COLO668 (cell line): ENCODE measurements around the gene SGCD.

Experiments
- DNase-seq: peaks from one replicate; lab custom pipeline; 2025; ENCODE audit not compliant: unreplicated experiment; lab: John Stamatoyannopoulos, UW

The SGCD gene

GRCh38 chr5:156399323-156399722 is 72.4 kb downstream of the SGCD start:
- no peak for DNase-seq

- no peak for DNase-seq
Observed at GRCh38 chr5:156400231-156400986, 73.4 kb downstream of the SGCD start.

DNA sequence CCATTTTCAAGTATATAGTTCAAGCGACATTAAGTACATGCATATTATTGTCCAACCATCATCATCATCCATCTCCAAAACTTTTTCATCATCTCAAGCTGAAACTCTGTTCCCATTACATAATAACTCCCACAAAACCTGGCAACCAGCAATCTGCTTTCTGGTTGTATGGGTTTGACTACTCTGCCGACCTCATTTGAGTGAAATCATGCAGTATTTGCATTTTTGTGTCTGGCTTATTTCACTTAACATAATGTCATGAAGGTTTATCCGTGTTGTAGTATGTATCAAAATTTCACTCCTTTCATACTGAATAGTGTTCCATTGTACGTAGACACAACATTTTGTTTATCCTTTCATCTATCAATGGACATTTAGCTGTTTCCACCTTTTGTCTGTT is 74.8 kb downstream of the SGCD start:
- DNase-seq, result no peak

GRCh38 chr5:156402387-156402921 is 75.5 kb downstream of the SGCD start:
- peak; percentile 69 for DNase-seq

- DNase-seq, result no peak
Observed at GRCh38 chr5:156405988-156406387, 79.0 kb downstream of the SGCD start.

- DNase-seq, result no peak
Observed at GRCh38 chr5:156407251-156407650, 80.3 kb downstream of the SGCD start.

DNA sequence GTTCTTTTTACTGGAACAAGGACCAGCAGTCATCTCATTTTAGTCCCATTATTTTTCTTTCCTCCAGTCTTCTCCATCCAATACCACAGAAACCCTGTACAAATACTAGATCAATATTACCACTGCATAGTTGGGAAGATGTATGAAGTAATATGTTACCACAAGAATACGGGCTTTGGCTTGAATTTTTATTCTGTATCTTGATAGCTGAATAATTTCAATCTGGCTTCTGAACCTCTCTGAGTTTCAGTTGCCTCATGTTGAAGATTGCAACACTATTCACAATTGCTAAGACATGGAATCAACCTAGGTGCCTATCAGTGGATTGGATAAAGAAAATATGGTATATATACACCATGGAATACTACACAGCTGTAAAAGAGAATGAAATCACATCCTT is 82.9 kb downstream of the SGCD start:
- no peak for DNase-seq

DNA sequence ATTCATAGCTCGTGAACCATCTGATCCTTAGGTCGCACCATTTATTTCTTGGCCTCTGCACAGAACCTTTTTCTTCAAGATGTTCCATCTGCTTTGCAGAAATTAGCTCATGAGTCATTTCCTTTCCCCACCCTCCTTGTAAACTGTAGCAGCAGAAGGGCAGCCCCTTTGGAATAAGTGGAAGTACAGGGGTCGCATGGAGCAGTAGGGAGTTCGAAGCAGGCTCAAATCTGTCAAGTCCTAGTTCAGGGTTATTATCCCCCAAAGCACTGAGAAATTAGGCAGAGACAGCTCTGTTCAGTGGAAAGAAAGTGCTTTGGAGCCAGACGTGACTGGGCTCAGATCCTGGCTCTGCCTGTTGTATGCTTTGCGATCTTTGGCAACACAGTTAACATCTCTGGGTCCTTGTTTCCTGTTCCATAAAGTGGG is 84.2 kb downstream of the SGCD start:
- DNase-seq, result no peak

- DNase-seq, result no peak
Observed at GRCh38 chr5:156411957-156412356, 85.0 kb downstream of the SGCD start.

DNA sequence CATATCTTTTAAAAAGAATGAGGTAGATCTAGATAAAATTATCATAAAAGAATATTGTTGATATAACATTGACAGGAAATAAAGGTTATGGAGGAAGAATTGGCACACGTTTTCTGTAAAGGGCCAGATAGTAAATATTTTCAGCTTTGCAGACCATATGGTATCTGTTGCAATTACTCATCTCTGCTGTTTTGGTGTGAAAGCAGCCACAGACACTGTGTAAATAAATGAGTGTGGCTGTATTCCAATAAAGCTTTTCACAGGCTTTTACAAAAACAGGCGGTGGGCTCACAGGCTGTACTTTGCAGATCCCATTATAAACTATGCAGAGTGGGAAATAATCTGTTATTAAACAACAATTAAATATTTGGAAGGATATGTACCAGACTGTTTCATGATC is 87.4 kb downstream of the SGCD start:
- DNase-seq, result no peak

GRCh38 chr5:156419661-156420060 is 92.7 kb downstream of the SGCD start:
- no peak for DNase-seq

DNA sequence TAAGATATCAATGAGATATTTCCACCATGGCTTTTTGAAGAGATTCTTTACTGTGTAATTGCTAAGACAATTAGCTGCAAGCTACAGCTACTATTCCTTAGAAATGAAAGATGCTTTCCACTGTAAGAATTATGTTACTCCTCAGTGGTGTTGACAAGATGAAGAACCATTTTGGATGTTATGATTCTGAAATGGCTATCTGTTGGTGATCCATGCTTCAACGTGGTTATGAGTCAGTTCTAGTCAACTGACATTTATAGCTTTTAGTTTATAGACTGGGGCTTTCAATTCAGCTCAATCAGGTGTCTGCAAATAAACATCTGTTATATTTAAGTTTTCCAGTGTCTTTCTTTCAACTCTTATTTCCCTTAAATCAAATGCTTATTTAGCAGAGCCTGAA is 93.7 kb downstream of the SGCD start:
- no peak for DNase-seq

GRCh38 chr5:156421798-156422197 is 94.8 kb downstream of the SGCD start:
- DNase-seq, result no peak

DNA sequence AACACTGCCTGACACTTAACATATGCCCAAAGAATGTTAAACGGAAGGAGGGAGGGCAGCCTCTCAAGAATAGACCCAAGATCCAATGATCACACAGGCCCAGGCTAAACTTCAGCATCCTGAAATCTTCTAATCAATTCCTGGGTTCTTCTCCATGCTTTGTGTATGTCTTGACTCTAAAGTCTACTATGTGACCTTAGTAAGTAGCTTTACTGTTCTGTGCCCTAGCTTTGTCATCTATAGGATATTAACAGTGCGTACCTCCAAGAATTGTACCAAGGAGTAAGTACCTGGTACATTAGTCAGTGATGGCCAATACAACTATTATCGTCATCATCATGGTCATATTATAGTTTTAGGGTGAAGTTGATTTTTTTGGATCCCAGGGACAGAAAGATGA is 96.6 kb downstream of the SGCD start:
- no peak for DNase-seq

DNA sequence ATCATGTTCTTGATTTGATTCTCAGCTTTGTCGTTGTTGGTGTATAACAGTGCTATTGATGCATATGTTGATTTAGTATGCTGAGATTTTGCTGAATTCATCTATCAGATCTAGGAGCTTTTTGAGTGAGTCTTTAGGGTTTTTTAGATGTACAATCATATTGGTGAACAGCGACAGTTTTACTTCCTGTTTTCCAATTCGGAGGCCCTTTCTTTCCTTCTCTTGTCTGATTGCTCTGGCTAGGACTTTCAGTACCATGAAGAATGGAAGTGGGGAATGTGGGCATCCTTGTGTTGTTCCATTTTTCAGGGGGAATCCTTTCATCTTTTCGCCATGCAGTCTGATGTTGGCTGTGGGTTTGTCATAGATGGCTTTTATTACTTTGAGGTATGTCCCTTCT is 100.4 kb downstream of the SGCD start:
- DNase-seq, result no peak

- no peak for DNase-seq
Observed at GRCh38 chr5:156431956-156432829, 105.2 kb downstream of the SGCD start.

DNA sequence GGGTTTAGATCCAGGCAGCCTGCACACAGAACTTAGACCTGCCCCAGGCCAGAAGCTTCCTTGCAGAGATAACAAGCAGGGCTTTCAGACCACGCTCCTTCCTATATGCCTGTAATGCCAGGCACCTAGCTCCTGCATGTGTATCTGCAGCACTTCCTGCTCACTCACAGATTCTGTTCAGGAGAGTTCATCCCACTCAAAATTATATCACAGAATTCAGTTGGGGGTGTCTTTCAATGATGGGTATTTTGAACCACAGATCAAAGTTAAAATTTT is 105.8 kb downstream of the SGCD start:
- no peak for DNase-seq

DNA sequence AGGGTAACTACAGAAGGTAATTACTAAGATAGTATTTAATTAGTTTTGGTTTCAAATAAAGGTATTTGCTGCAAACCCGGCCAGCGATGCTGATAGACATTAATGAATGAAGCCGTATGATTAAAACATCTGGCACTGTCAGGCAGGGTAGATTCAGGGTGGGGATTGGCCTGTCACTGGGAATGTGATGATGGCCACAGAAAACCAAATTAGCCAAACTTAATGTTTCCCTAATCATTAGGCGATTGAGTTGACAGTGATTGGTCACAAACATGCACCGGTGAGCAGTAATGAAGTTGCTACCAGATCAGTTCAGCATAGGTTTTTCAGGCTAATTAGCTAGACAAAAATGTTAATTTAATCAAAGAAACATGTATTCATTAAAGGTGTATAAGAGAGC is 107.5 kb downstream of the SGCD start:
- no peak for DNase-seq

- DNase-seq, result no peak
Observed at GRCh38 chr5:156435101-156435500, 108.1 kb downstream of the SGCD start.

DNA sequence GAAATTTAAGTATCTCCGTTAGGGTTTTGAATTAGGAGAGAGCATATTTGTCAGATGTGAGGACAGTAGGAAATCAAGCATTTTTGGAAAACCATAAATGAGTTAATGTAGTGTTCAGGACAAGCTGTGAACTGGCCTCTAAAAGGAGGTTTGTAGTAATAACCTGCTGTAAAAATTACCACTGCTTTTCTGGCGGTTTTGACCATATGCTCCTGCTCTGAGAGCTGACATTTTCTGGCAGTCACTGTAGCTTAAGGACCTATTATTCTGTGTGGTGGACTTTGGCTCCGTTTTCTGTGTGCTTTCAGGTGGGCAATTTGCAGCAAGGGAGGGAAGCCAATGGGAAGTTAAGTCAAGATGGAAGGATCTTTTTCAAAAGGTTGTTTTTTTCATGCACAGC is 111.1 kb downstream of the SGCD start:
- DNase-seq, result no peak

GRCh38 chr5:156444753-156445291 is 117.9 kb downstream of the SGCD start:
- no peak for DNase-seq

DNA sequence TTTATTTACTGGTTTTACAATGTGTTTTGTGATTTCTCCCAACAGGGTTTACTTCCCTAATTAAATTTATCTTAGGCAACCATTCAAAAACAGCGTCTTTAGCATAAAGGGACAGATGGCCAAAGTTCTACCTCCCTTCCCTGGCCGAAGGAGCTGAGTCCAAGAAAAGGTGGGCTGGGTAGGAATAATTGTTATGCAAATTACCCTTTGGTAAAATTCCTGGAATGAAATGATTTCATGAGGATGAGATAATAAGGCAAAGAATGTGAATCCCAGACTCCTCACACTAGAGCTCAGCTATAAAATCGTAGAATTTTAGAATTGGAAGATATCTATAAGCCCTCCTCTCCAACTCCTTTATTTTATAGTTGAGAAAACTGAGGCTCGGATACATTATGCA is 119.6 kb downstream of the SGCD start:
- DNase-seq, result no peak
